Fibroblast of skin of left quadriceps (primary cell): ENCODE measurements around the gene COL4A1.

Experiments used
- DNase-seq, 2 experiments: peaks; one replicate each; pipeline ENCODE4 v3.0.0-alpha.2; 2013; ENCODE audit warnings: low read depth in 2 of 2

COL4A1 gene

DNA sequence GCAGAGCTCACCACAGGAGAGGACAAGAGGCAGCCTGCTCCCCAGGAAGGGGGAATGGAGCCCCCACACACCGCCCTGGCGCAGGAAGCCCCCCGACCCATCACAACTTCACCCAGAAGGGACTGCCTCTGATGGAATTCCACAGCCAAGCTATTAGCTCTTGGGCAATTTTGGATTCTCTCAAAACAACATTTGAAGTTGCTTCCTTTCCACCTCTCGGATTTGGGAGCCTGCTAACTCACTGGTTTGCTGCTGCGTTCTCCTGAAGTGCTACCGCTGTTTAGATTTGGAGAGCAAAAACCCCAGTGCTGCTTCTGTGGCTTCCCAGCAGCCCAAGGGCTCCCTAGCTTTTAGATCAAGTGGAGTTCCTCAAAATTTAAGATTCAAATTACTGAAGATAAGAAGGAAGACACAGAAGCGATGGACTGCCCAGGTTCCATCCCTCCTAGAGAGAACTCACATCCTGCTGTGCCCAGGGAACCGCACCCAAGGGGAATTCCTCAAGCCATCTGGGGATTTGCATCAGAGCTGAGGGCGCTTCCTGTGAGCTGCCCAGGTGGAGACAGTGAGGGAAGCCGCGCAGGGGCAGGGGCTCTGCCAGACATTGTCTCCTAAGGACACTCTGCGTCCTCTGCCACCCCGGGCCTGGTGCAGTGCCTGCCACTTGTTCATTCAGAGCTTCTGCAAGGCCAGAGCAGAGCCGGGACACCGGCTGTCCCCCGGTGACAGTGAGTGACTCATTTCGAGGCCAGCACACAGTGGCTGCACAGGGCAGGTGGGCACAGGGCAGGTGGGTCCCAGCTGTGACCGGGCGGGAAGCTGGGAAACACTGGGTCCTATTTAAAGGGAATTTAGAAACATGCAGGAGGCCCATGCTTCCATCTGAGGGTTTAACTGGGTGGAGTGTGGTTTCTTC is 45.5 kb downstream of the COL4A1 start:
- no peak for DNase-seq

DNA sequence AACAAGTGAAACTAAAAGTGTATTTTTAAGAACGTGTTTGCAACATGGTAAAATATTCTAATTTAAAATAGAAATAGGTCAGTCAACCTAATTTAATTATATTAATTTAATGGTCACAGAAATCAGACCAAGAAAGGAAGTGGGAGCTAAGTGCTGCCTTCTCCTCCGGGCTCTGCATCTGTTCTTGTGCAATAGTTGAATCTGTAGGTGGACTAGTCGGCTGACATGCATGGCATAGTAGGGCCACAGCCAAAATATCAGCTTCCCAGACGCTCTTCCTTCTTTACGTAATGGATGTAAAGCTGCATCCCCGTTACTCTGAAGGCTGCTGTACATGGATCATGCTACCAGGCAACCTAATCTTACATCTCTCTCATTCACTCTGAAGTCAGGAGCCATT is 47.3 kb downstream of the COL4A1 start:
- DNase-seq, result no peak

DNA sequence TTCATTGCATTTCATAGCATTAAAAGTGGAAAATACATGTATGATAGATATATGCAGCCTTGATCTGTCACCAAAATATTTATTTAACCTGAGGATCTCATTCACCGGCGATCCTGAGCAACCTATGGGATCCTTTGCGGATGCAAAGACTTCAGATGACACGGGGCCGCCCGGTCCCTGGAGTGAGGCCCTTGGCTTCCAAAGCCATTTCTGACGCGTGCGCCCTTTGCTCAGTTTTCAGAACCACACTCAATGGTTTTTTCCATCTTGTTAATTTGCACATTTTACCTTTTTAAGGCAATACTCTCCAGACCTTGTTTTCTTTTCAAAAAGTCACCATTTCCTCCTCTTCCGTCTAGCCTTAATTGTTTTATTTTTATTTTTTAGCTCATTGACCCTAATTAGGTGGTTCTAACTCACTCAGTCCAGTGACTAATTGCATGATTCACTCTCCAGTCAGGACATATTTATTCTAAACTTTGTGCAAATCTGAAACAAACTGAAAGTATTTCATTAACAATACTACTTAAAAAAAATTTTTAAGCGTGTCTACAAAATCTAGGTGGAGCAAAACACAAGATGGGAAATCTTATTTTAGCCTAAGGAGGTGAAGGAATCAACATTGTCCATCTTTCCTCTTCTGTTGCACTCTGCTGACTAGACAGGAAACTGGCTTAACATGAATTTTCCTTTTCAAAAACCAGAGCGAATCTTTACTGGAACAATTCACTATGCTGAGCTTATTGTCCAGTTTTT is 47.9 kb downstream of the COL4A1 start:
- DNase-seq, result no peak

DNA sequence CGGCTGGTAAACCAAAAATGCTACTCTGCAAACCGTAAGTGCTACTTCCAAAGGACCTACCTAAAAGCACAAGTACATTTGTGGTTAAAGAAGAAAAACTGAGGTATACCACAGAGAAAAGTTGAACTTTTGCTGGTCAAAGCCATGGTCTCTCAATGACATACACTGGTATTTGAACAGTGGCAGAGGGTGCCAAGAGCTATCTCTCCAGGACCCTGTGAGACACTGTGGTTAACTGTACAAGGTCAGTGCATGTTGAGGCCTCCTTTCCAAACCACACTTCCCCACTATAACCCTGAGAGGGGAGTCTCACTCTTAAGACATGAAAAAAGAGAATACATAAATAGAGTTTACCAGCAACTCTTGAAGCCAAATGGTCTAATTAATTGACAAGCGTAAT is 49.5 kb downstream of the COL4A1 start:
- no peak for DNase-seq

DNA sequence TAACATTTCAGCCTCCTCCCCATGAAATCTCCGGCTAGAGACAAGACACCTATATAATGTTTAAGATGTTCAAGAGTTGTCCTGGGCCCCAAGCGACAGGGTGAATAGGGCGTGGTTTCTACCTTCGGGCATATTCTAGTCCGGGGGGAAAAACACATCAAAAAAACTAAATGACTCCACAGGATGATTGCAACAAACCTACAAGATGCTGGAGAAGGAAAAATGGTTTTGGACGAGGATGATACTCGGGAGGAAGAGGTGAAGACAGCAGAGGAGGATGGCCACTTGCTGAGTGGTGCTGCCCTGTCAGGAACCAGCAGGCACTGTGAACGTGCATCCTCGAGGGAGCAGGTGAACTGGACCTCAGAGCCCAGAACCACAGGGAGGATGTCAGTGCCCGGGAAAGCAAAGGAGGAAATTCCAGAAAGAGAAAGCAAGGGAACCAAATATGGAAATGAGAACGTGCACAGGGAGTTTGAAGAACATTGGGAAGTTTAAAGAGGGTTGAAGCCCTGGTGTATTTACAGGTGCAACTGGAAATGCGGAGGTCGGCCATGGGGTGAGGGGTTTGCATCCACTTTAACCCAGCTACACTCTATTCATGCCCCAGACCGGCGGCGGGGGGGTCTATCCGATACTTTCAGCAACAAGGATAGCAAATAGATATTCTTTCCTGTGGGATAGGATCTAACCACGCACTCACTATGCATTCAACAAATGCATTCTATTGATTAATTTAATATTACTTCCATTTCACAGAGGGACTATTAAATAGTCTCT is 50.6 kb downstream of the COL4A1 start:
- DNase-seq, result no peak

DNA sequence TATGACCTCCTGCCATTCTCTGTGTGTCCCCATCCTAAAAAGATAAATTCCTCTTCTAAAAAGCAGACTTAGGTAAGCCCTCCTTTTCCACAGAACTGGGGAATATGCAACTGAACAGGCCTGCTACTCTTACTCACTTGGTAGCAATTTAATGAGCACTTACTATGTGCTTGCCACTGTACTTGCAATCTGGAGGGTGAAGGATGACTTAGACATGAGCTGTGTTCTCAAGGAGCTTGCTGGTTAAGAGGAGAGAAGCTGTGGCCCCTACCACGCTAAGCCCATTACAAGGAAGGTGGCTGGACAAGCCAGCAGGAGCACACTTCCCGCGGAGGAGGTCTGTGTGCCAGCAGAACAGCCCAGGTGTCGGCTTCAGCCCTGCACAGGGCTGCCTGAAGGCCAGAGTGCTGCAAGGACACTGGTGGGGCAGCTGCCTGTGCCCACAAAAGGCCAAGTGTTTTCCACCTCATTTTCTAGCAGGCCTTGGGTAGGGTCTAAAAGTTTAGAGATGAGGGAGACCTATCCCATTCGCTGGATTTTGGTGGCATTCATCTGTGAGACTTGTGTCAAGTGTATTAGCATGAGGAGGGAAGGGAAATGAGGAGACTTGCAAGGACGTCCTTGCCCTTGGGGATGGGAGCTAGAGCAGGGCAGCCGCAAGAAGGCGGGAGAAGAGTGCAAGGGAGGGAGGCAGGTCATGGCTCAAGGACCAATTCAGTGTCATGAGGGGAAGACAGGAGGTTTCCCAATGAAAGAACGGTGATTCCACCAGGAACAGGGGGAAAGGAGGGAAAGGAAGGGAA is 52.0 kb downstream of the COL4A1 start:
- no peak for DNase-seq

DNA sequence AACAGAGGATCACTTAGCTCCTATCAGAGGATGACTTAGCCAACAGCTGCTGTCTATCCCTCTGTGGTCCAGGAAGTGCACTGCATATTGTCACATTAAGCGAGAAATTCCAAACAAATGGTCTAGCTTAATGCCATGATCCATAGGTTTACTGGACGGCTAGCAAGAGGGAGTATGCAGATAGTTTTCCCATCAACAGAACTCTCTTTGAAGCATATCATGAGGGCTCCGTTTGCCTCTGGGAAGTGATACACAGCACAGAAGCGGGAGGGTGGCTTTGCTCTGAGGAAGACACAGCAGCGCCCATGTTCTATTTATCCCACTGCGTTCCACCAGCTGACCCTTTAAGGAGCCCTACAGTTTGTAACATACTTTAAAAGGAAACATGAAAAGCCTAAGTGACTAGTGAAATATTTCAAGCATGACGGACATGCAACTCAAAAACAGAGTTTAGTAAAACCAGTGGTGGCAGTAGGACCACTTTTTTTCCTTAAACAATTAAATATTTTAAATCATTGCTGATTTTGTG is 52.7 kb downstream of the COL4A1 start:
- DNase-seq, result no peak

DNA sequence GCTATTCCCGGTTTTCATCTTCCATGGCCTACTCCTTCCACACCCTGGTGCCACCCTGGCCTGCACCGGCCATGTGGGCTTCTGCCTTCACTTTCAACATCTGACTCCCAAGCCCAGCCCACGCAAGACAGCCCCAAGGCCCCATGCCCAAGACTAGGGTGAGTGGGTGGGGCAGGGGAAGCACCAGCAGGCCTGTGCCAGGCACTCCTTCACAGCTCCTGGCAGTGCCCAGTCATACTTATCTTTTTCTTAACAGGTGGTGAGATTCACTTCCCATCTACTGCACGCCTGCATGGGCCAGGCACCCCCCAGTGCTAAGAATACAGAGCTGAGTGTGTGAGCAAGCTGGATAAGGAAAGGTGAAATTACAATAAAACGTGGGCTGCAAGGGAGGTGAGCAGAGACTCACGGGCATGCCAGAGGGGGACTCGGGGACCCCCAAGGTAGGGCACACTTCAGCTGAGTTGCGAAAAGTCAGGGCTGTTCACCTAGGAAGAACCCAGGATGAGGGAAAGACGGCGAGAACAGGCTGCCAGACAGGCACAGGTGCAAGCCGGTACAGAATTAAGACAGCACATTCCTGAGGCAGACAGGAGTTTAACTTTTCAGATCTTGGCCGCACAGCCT is 55.7 kb downstream of the COL4A1 start:
- DNase-seq, result no peak

DNA sequence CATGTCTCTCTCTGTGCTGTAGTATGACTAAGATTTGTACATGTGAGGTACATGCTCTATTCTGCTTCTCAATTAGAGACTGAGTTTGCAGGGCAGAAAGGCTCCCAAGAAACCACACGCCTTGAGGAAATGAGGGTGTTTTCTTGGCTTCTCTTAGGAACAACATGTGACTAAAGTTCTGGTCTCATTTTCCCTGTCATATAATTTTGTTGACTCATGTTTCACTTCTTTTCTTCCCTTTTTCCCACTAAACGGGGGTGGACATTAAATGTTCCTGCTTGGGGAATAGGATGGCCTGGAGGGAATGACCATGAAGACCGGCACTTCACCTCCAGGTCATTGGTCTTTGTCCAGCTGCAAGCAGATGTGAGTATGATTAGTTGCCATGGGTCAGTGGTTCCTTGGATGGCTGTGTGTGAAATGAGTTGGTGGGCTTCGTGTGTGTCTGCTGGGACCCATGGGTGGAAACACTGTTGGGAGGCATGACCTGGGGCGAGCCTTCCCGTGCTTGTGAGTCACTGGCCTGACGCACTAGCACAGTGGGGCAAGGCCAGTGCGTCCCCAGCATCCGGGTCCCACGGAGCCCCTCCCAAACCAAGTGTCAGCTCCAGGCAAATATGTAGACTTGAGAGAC is 56.6 kb downstream of the COL4A1 start:
- DNase-seq, result peak in 1 of 2 experiments; percentile 27

DNA sequence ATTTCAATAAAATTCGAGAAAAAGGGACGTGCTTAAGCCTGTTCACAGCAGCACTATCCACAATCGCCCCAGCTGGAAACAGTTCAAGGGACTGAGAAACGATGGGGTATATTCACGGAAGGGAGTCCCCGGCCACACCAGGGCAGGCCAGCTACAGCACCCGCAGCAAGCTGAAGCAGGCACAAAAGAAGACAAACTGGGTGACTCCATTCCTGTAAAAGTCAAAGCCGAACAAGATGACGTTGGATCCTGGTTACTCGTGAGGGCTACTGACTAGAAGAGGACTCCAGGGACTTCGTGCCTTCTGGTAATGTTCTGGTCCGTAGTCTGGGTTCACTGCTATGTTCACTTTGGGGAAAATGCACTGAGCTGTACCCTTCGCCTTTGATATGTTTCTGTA is 57.6 kb downstream of the COL4A1 start:
- no peak for DNase-seq

DNA sequence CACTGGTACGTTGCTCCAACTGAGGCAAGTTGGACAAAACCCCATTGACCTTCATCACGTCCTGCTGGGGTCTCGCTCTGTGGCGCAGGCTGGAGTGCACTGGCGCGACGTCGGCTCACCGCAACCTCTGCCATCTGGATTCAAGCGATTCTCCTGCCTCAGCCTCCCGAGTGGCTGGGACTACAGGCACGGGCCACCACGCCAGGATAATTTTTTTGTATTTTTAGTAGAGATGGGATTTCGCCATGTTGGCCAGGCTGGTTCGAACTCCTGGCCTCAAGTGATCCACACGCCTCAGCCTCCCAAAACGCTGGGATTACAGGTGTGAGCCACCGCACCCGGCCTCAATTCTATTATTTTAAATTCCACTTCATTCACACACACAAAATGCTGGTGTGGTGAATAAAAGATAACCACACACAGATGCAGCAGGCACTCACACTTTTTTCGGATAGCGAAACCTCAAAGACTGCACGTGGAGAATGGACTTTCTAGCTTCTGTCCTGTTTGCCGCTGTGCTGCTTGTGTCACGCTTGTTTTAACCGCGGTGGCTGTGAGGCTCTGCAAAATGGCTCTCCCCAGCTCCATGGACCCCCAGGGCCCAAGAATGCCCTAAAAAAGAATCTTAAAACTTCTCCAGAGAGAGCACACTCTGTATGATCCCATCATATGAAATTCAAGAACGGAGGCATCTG is 58.4 kb downstream of the COL4A1 start:
- DNase-seq, result no peak

DNA sequence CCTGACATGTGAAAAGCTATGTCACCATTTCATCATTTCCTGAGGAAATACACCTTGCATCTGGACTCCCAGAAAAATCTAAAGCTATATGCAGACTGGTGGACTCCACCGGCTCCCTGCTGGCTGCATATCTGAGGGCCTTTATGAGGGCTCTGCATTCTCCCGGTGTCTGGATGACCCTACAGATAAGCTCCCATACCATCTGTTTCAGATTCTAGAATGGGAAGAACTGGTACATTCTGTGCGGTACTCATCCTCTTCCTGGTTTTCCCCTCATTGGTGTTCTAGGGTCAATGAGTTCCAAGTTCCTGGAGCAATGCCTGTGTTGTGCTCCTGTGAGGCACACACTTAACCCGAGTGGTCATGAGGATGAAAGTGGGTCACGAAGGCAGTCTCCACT is 60.4 kb downstream of the COL4A1 start:
- no peak for DNase-seq

DNA sequence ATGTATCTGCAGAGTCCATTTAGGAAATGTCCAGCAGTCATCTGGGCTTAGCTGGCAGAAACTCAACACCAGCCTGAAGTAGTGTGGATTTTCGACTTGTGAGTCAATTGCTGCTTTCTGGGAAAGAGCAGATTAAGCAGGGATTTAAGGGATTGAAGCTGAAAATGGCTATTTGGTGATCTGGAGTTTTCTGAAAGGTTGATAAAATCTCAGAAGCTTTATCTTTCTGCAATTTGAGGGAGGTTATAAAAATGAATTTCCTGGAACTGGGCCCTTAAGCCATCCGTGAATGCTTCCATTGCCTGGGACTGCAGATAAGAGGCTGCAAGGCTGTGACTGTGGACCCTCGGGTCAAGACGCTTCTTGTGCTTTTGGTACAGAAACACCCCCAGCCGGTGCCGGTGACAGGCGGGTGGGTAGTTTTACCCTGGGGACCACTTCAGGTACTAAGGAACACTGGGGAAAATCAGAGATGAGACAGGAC is 61.5 kb downstream of the COL4A1 start:
- no peak for DNase-seq

DNA sequence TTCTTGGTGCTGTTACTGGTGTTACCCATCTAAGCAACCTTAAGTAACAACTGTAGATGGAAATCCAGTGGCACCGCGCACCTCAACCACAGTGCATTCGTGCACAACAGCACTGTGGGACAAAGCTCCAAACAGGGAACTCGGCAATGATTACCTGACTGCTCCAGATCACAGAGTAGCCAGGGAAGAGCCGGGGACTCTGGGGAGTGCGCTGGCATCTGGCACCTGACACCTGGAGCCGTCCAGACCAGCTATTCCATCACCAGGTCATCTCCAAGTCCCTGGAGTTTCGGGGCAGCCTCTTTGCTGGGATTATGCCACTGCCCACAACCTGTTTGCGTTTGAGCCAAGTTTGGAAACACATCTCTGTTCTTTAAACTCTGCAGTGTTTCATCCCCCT is 62.0 kb downstream of the COL4A1 start:
- DNase-seq, result no peak

DNA sequence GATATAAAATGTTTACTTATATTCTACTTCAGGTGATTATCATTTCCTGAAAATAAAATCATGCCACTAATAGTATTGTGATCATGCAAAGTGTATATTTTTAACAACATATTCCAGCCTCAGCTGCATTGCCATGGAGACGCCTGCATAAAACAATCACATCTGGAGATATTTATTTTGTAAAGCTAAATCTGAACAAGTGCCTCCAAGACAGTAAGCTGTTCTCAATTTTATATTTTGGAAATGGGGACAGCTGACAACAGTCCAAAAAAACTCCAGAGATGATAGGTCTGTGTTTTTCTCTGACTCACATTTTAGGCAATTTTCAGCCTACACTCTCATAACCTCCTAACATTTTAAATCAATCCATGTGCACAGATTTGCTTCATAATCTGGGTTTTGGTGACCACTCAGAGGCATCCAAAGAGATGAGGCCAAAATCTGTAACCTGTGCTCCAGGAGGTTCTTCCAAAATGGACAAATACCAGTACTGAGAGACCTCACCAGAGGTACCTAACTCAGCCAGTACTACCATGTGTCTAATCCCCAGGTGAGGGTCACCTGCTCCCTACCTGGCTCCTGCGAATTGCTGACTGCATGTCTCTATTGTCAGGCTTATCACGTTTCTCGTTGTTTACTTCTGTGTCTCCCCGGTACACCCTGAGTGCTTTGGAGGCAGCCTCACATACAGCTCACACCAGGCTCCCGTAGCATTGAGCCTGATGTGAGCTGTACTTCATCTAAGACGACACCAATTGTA is 62.7 kb downstream of the COL4A1 start:
- peak; percentile 68 to 69 for DNase-seq

DNA sequence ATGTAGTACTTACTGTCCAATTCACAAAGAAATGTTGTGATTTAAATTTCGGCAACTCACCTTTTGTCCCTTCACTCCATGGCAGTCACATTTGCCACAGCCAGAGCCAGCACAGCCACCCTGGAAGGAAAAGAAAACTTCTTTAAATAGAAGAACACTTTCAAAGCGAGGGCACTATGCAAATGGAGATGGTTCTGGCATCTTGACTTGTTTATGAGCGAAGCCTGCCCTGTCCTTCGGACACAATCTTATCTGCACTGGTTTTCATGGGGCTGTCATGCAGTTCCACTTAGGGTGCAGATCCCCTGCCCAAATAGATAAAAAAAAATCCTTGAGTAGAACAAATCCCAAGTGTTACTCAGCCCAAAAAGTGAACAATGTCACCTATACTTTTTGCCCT is 64.3 kb downstream of the COL4A1 start:
- DNase-seq, result no peak

DNA sequence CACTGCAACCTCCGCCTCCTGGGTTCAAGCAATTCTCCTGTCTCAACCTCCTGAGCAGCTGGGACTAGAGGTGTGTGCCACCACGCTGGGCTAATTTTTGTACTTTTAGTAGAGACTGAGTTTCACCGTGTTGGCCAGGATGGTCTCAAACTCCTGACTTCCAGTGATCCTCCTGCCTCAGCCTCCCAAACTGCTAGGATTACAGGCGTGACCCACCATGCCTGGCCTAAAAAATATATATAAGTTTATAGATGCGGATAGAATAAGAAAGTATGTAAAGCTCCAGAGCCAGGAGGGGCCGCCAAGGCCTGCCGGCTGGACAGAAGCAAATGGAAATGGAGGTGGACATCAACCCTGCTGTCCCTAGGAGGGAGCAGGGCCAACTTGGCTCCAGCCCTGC is 66.0 kb downstream of the COL4A1 start:
- no peak for DNase-seq

DNA sequence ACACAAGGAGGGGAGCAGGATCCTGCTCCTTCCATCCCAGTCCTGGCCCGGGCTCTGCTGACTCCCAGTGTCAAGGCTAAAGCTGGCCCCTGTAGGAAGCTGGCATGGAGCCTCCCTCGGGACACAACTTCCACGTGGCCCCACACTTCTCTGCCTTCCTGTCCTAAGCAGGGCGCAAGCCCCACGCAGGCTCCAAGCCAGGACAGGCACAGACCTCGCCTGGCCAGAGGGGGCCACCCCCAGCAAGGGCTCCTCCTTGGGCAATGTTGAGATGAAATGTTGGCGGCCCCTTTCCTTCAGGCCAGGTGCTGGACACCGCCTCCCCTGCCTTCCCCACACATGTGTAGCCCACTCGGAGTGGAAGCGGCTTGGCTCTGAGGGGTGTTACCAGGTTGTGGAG is 66.6 kb downstream of the COL4A1 start:
- no peak for DNase-seq
